HG02571 (cell line): ENCODE measurements around the gene FBXO44.
A peak's percentile ranks its signal among the peaks of the same experiment; 100 is the strongest.

Experiments
- ATAC-seq: cut with Tn5 transposase; IDR thresholded peaks from one replicate; pipeline ENCODE4 v1.9.1; 2021; ENCODE audit warnings: mild to moderate bottlenecking, moderate library complexity; ENCODE audit not compliant: unreplicated experiment

Gene FBXO44

GRCh38 chr1:11657654-11658053 lies 3.0 kb downstream of the FBXO44 start:
- no peak for ATAC-seq

- no peak for ATAC-seq
Measured at GRCh38 chr1:11658542-11658941, 3.9 kb downstream of the FBXO44 start.

- ATAC-seq: no peak
Measured at GRCh38 chr1:11659748-11660147, 5.1 kb downstream of the FBXO44 start.

- ATAC-seq: no peak
Measured at GRCh38 chr1:11661103-11661502, 6.4 kb downstream of the FBXO44 start.

- ATAC-seq: peak; percentile 42
Measured at GRCh38 chr1:11664336-11665065, 9.8 kb downstream of the FBXO44 start.

- no peak for ATAC-seq
Measured at GRCh38 chr1:11668516-11668915, 13.8 kb downstream of the FBXO44 start.

- ATAC-seq: no peak
Measured at GRCh38 chr1:11670747-11671146, 16.1 kb downstream of the FBXO44 start.

- ATAC-seq: no peak
Measured at GRCh38 chr1:11671205-11671543, 16.5 kb downstream of the FBXO44 start.

- ATAC-seq: no peak
Measured at GRCh38 chr1:11671544-11672286, 17.0 kb downstream of the FBXO44 start.

GRCh38 chr1:11673089-11673769 lies 18.6 kb downstream of the FBXO44 start:
- no peak for ATAC-seq

- no peak for ATAC-seq
Measured at GRCh38 chr1:11674488-11674887, 19.8 kb downstream of the FBXO44 start.

- ATAC-seq: no peak
Measured at GRCh38 chr1:11675325-11675724, 20.6 kb downstream of the FBXO44 start.

- ATAC-seq: no peak
Measured at GRCh38 chr1:11676386-11677103, 21.9 kb downstream of the FBXO44 start.

- no peak for ATAC-seq
Measured at GRCh38 chr1:11678442-11678841, 23.8 kb downstream of the FBXO44 start.

GRCh38 chr1:11680270-11681070 lies 25.8 kb downstream of the FBXO44 start:
- peak; percentile 19 for ATAC-seq

- ATAC-seq: peak; percentile 74
Measured at GRCh38 chr1:11681071-11681771, 26.5 kb downstream of the FBXO44 start, which contains the start of gene MAD2L2. Gene MAD2L2 (minus strand): TSS chr1:11681148. CDS start chr1:11680601, 547 bp downstream.

GRCh38 chr1:11682287-11682771 lies 27.7 kb downstream of the FBXO44 start:
- no peak for ATAC-seq

GRCh38 chr1:11682799-11683198 lies 28.1 kb downstream of the FBXO44 start:
- no peak for ATAC-seq

- no peak for ATAC-seq
Measured at GRCh38 chr1:11684070-11684469, 29.4 kb downstream of the FBXO44 start.
